ENCODE data around the gene ZBED4. TPM values are rescaled to one million over a fixed set of nuclear protein-coding genes. Genes with fewer than 3 reads are reported as not detected.

Gene ZBED4
- total RNA-seq, 1 experiment from 2014 or later: 7.8 TPM

GRCh38 chr22:49936018-49936972 lies 82.7 kb downstream of the ZBED4 start:
- peak; percentile 90 for DNase-seq (ENCODE audit: low spot score)

- no peak for DNase-seq (ENCODE audit: low spot score)
Measured at GRCh38 chr22:49936973-49937757, 83.5 kb downstream of the ZBED4 start.

GRCh38 chr22:49937758-49938564 lies 84.3 kb downstream of the ZBED4 start:
- DNase-seq (ENCODE audit: low spot score): no peak

GRCh38 chr22:49938565-49939136 lies 85.0 kb downstream of the ZBED4 start:
- DNase-seq (ENCODE audit: low spot score): no peak

Other genes starting within 250 kb of the ZBED4 start
- 8.0 and 11.1 TPM in 2 replicates for gene BRD1, start 26.0 kb upstream of the ZBED4 start, total RNA-seq (2014; rRNA removed; shearing (Covaris generic))
- 8.8 and 10.4 TPM in 2 replicates for gene ALG12, start 64.6 kb downstream of the ZBED4 start, total RNA-seq (2014; rRNA removed; shearing (Covaris generic))
- 41.9 and 48.3 TPM in 2 replicates for gene CRELD2, start 64.8 kb downstream of the ZBED4 start, total RNA-seq (2014; rRNA removed; shearing (Covaris generic))
- gene PIM3, start 106.9 kb downstream of the ZBED4 start, total RNA-seq (2014; rRNA removed; shearing (Covaris generic)): 41.7 and 48.7 TPM in 2 replicates
- not detected in 2 replicates for gene IL17REL, start 158.9 kb downstream of the ZBED4 start, total RNA-seq (2014; rRNA removed; shearing (Covaris generic))
- gene TTLL8, start 204.5 kb downstream of the ZBED4 start, total RNA-seq (2014; rRNA removed; shearing (Covaris generic)): not detected in 2 replicates
- gene MLC1, start 231.6 kb downstream of the ZBED4 start, total RNA-seq (2014; rRNA removed; shearing (Covaris generic)): 0.02 and 0.10 TPM in 2 replicates
- gene MOV10L1, start 236.2 kb downstream of the ZBED4 start, total RNA-seq (2014; rRNA removed; shearing (Covaris generic)): 2.0 and 3.0 TPM in 2 replicates

Data from A172 (cell line).